Mucosa of descending colon (tissue), 3 donors: ENCODE results near the gene ITGB3BP. TPM values are rescaled to one million over a fixed set of nuclear protein-coding genes. Genes with fewer than 3 reads are reported as not detected.

Source experiments
- ATAC-seq: fragments of 200-7000 bp; cut with Tn5 transposase; one replicate; pipeline ENCODE4 v1.9.1; 2020; ENCODE audit warnings: mild to moderate bottlenecking, moderate library complexity
- DNase-seq, 3 donors: peaks; one replicate each; pipeline ENCODE4 v3.0.0-alpha.2; 2020
- H3K36me3 ChIP-seq: fragments of 200-600 bp; one replicate; pipeline ENCODE4 v1.8.0; 2021; ENCODE audit warnings: low read depth, mild to moderate bottlenecking
- H3K4me1 ChIP-seq: fragments of 200-600 bp; one replicate; pipeline ENCODE4 v1.8.0; 2021; ENCODE audit warnings: low read depth, mild to moderate bottlenecking
- H3K4me3 ChIP-seq: fragments of 200-600 bp; one replicate; pipeline ENCODE4 v1.8.0; 2021; ENCODE audit warnings: mild to moderate bottlenecking
- H3K9me3 ChIP-seq: fragments of 200-600 bp; one replicate; pipeline ENCODE4 v1.8.0; 2021; ENCODE audit warnings: mild to moderate bottlenecking
- CTCF ChIP-seq: fragments of 200-600 bp; IDR thresholded peaks from one replicate; pipeline ENCODE4 v1.8.0; 2022; ENCODE audit warnings: antibody characterized with exemption, mild to moderate bottlenecking
- intact Hi-C, 2 donors: fragments of 100-400 bp; cut with DNase I in 1 of 2; cut with micrococcal nuclease in 1 of 2; formaldehyde crosslinking; loops; one replicate each; pipeline versions ENCODE4 v1.11.0 to v1.11.1; 2022; cut with DNase I, micrococcal nuclease
- total RNA-seq, 3 donors: library from RNA; stranded (reverse); fragmentation: NEBNext Ultra II Directional in 2 of 3; extraction: Animal tissue kit (Norgen Biotek cat#: 25700) in 2 of 3; gene quantifications; one replicate each; pipeline versions ENCODE4 v1.2.1 to v1.2.4, GENCODE V29; 2021 to 2023
- donor health status: DM: no; HTN: no; CAD: no; lungs with moderate emphysema.
- donor health status: DM: no; HTN: no; CAD: no.
- donor health status: DM: no; HTN: yes; CAD: no.

The ITGB3BP gene
- total RNA-seq, 3 donors from 2014 or later, result 11.8 to 16.8 (median 12.9) TPM

GRCh38 chr1:63418101-63418500 lies 104.9 kb downstream of the ITGB3BP start:
- ATAC-seq, result no peak
- intact Hi-C loops, result no loop called here
- no peaks in the 10 kb centered on the region for H3K9me3 ChIP-seq
- H3K36me3 ChIP-seq, result no peaks in the 10 kb centered on the region
- no peak for TF ChIP-seq CTCF
- H3K4me1 ChIP-seq, result no peaks in the 10 kb centered on the region
- H3K4me3 ChIP-seq, result no peak overlapping the region
- DNase-seq, result no peak

GRCh38 chr1:63414691-63415365 lies 108.2 kb downstream of the ITGB3BP start:
- H3K4me1 ChIP-seq, result no peaks in the 10 kb centered on the region
- no peak for DNase-seq
- H3K36me3 ChIP-seq, result no peaks in the 10 kb centered on the region
- intact Hi-C loops, result no loop called here
- H3K9me3 ChIP-seq, result no peaks in the 10 kb centered on the region
- no peak for TF ChIP-seq CTCF
- ATAC-seq, result no peak
- H3K4me3 ChIP-seq, result no peak overlapping the region

GRCh38 chr1:63413394-63413793 lies 109.6 kb downstream of the ITGB3BP start:
- H3K36me3 ChIP-seq, result no peaks in the 10 kb centered on the region
- DNase-seq (no peak), ATAC-seq (no peak)
- no peaks in the 10 kb centered on the region for H3K9me3 ChIP-seq
- intact Hi-C loops, result no loop called here
- no peaks in the 10 kb centered on the region for H3K4me1 ChIP-seq
- H3K4me3 ChIP-seq, result no peak overlapping the region
- TF ChIP-seq CTCF, result no peak

- ATAC-seq, result no peak
- H3K36me3 ChIP-seq, result no peaks in the 10 kb centered on the region
Observed at GRCh38 chr1:63411066-63411465, 112.0 kb downstream of the ITGB3BP start.

GRCh38 chr1:63408331-63408730 lies 114.7 kb downstream of the ITGB3BP start:
- no peaks in the 10 kb centered on the region for H3K4me1 ChIP-seq
- ATAC-seq (no peak), DNase-seq (no peak)
- no peaks in the 10 kb centered on the region for H3K9me3 ChIP-seq
- intact Hi-C loops, result no loop called here
- no peak for TF ChIP-seq CTCF
- no peak overlapping the region for H3K4me3 ChIP-seq
- no peaks in the 10 kb centered on the region for H3K36me3 ChIP-seq

More at GRCh38 chr1:63411066-63411465, 112.0 kb downstream of the ITGB3BP start:
- Histone ChIP-seq H3K9me3 (no peaks in the 10 kb centered on the region), H3K4me1 (no peaks in the 10 kb centered on the region), H3K4me3 (no peak overlapping the region)
- intact Hi-C loops, result no loop called here
- TF ChIP-seq CTCF, result no peak
- no peak for DNase-seq

- DNase-seq, result no peak
- no peak for ATAC-seq
- intact Hi-C loops, result no loop called here
- H3K36me3 ChIP-seq, result no peaks in the 10 kb centered on the region
- no peak for TF ChIP-seq CTCF
- no peaks in the 10 kb centered on the region for H3K9me3 ChIP-seq
- no peaks in the 10 kb centered on the region for H3K4me1 ChIP-seq
- no peak overlapping the region for H3K4me3 ChIP-seq
Observed at GRCh38 chr1:63407002-63407401, 116.0 kb downstream of the ITGB3BP start.
